SK-N-SH (cell line): ENCODE results near the gene CYP26A1.

ENCODE experiments used
- CTCF ChIP-seq: fragments of 200-600 bp; sonication (generic); IDR thresholded peaks from 2 replicates; pipeline ENCODE4 v1.6.1; 2017; ENCODE audit warnings: antibody characterized with exemption, mild to moderate bottlenecking, moderate library complexity
- EZH2phosphoT487 ChIP-seq: fragments of 200-600 bp; sonication (generic); IDR thresholded peaks from 2 replicates; pipeline ENCODE4 v1.6.1; 2017; ENCODE audit warnings: low read depth, mixed run types, mild to moderate bottlenecking, antibody characterized with exemption, moderate library complexity, borderline replicate concordance
- IRF3 ChIP-seq: fragments of 150-350 bp; IDR thresholded peaks from 2 replicates; pipeline ENCODE4 v1.6.1; 2016; ENCODE audit warnings: mild to moderate bottlenecking, low read depth, low read length
- JUND ChIP-seq: IDR thresholded peaks from 2 replicates; pipeline ENCODE4 v1.4.0; 2012
- MAX ChIP-seq: IDR thresholded peaks from 2 replicates; pipeline ENCODE4 v1.4.0; 2012; ENCODE audit warnings: low read depth
- MEF2A ChIP-seq: IDR thresholded peaks from 2 replicates; pipeline ENCODE4 v1.4.0; 2012; ENCODE audit warnings: low read depth, borderline replicate concordance
- MXI1 ChIP-seq: IDR thresholded peaks from 2 replicates; pipeline ENCODE4 v1.6.1; 2012; ENCODE audit warnings: mild to moderate bottlenecking, low read depth, low read length, improper control_type of control experiment
- NRF1 ChIP-seq: IDR thresholded peaks from 2 replicates; pipeline ENCODE4 v1.6.1; 2012; ENCODE audit warnings: low read depth, mild to moderate bottlenecking, low read length
- POLR2AphosphoS5 ChIP-seq: IDR thresholded peaks from 2 replicates; pipeline ENCODE4 v1.6.1; 2012; ENCODE audit warnings: low read depth, low read length
- RAD21 ChIP-seq: IDR thresholded peaks from 2 replicates; pipeline ENCODE4 v1.6.1; 2012; ENCODE audit warnings: mild to moderate bottlenecking, low read length
- REST ChIP-seq: IDR thresholded peaks from 2 replicates; pipeline ENCODE4 v1.6.1; 2012; ENCODE audit warnings: mild to moderate bottlenecking, low read depth, low read length, moderate library complexity
- SMC3 ChIP-seq: IDR thresholded peaks from 2 replicates; pipeline ENCODE4 v1.6.1; 2012; ENCODE audit warnings: low read depth, low read length, improper control_type of control experiment
- TCF12 ChIP-seq: IDR thresholded peaks from 2 replicates; pipeline ENCODE4 v1.4.0; 2012
- TF ChIP-seq, protein P1 (sequence below): IDR thresholded peaks from 2 replicates; pipeline ENCODE4; 2012

DNA sequence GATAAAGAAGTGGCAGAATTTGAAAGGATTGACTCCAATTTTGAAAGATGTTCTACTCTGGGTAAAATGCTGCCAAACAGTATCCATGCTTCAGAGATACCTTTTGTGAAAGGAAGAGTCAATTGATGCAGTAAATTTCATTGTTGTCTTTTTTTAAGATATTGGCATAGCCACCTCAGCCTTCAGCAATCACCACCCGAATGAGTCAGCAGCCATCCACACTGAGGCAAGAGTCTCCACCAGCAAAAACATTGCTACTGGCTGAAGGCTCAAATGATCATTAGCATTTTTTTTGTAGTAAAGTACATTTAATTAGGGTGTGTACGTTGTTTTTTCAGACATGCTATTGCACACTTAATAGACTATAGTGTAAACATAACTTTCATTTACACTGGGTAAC is 44.8 kb upstream of the CYP26A1 start:
- no peak for TF ChIP-seq SMC3
- no peak for TF ChIP-seq TCF12
- no peak for TF ChIP-seq EZH2phosphoT487
- TF ChIP-seq RAD21, result no peak
- TF ChIP-seq CTCF, result no peak
- TF ChIP-seq POLR2AphosphoS5, result no peak
- TF ChIP-seq MEF2A, result no peak
- no peak for TF ChIP-seq REST
- no peak for TF ChIP-seq MAX
- TF ChIP-seq IRF3, result no peak
- TF ChIP-seq MXI1, result no peak
- TF ChIP-seq NRF1, result no peak
- 0 out of 2 replicates have a peak, but pooled peaks have one; percentile 28 for TF ChIP-seq JUND
- TF ChIP-seq, protein P1, sequence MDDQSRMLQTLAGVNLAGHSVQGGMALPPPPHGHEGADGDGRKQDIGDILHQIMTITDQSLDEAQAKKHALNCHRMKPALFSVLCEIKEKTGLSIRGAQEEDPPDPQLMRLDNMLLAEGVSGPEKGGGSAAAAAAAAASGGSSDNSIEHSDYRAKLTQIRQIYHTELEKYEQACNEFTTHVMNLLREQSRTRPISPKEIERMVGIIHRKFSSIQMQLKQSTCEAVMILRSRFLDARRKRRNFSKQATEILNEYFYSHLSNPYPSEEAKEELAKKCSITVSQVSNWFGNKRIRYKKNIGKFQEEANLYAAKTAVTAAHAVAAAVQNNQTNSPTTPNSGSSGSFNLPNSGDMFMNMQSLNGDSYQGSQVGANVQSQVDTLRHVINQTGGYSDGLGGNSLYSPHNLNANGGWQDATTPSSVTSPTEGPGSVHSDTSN, result no peak
